GM12873 (cell line): Measurements from ENCODE around the gene NR4A1.
A peak's percentile ranks its signal among the peaks of the same experiment; 100 is the strongest.

Source experiments
- TF ChIP-seq, protein P1 (sequence below): IDR thresholded peaks from 2 replicates; pipeline ENCODE4 v1.5.1; 2012; ENCODE audit warnings: low read depth, mild to moderate bottlenecking, moderate library complexity, low read length, control low read depth; ENCODE audit not compliant: insufficient read depth; ENCODE audit errors: missing control alignments

NR4A1 gene

DNA sequence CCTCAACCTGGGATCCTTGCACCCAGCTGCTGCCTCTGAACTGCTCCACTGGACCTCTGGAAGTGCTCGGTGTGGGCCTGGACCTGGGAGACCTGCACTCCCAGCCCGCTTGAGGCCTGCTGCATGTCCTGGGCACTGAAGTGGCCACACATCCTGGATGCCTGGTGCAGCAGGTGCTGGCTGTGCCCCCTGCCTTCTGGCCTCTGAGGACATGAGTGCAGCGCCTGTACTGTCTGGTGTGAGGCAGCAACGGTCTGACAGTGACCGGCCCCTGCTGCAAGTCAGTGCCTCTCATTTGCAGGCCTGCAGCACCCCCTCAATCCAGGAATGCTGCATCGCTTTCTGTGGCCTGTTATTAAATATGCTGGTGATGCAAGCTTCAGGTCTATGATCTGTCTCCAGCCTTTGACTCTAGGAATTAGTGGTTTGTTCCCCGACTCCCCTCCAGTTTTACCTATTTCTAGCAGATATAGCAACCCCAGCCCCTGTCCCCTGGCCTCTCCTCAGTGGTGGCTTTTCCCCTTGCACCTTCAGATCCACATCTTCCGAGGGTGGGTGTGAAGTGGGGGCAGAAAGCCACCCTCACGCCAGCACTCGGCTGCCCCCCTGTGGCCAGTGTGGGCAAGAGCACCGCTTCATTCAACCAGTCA, 31.9 kb downstream of the NR4A1 start:
- TF ChIP-seq, protein P1, sequence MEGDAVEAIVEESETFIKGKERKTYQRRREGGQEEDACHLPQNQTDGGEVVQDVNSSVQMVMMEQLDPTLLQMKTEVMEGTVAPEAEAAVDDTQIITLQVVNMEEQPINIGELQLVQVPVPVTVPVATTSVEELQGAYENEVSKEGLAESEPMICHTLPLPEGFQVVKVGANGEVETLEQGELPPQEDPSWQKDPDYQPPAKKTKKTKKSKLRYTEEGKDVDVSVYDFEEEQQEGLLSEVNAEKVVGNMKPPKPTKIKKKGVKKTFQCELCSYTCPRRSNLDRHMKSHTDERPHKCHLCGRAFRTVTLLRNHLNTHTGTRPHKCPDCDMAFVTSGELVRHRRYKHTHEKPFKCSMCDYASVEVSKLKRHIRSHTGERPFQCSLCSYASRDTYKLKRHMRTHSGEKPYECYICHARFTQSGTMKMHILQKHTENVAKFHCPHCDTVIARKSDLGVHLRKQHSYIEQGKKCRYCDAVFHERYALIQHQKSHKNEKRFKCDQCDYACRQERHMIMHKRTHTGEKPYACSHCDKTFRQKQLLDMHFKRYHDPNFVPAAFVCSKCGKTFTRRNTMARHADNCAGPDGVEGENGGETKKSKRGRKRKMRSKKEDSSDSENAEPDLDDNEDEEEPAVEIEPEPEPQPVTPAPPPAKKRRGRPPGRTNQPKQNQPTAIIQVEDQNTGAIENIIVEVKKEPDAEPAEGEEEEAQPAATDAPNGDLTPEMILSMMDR: peak; percentile 98

DNA sequence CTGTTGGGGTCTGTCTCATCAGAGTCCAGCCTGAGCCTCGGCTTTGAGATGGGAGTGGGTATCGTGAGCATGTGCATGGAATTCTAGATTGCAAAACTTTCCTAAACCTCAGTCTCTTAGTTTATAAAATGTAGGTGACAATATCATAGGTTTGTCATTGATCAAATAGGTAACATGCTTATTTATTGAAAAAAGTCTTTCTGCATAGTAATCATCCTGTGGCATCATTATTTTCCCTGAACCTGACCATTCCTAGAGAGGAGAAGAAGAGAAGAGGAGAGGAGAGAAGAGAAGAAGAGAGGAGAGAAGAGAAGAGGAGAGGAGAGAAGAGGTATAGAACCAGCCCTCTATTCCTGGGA, 32.4 kb downstream of the NR4A1 start:
- TF ChIP-seq, protein P1: no peak

DNA sequence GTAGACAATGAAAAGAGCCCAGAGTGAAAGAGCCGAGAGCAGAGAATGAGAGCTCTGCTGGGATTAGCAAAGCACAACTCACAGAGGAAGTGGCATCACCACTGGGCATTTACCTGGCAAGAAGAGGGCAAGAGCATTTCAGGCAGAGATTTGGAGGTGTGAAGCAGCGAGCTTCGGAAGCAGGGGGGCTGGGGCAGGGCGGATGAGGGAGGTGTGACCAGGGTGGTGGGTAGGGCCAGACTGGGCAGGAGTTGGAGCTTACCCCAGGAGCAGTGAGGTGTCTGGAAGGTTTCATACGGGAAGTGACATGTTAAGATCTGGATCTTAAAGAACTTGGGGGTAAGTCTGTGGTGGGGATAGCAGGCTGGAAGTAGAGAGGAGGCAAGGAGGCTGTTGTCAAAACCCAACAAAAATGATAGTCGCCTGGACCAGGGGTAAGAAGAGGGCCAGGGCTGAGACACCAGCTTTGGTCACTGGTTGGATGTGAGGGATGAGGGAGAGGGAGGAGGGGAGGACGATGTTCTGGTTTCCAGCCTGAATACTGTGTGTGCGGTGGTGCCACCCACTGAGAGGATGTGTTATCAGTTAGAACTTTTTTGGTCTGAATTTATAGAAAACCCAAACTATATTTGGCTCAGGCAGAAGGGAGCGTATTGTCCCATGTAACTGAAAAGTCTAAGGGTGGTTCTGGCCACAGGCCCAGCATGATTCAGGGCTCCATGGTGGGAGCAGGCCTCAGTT, 33.4 kb downstream of the NR4A1 start:
- TF ChIP-seq, protein P1: no peak

DNA sequence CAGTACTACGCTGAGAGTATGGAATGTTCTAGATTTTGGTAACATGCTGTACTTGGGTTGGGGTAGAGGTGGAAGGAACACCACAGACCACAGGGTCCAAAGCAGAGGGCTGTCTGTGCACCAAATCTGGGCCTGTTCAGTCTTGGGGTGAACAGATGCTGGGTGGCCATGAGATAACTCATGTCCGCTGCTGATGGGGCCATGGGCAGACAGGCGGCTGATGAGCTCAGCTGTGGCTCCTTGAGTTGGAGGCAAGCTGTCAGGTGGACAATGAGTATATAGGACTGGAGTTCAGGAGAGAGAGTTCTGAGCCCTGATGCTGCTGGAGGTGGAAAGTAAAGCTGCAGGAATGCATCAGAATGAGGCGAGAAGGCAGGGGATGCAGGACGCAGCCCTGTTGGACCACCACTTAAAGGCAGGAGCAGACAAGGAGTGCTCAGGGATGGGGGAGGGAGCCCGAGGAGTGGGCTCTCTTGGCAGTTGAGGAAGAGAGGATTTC, 34.5 kb downstream of the NR4A1 start:
- TF ChIP-seq, protein P1: no peak

DNA sequence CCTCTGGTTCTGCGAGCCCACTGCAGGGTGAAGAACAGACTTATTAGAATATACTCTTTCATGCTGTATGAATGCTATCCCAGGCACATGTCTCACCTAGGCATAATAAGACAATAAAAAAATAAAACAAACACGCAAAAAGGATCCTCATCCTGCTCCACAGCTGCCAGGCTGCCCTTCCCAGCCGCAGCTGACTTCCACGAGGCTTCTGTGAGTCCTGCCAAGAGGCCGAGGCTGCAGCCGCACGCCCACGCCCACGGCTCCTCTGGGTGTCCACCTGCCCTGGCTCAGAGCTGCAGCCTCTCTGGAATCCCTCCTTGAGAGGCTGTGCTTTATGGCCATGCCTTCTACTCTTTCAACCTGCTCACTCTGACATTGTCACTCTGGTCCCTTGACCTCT, 35.1 kb downstream of the NR4A1 start:
- TF ChIP-seq, protein P1: no peak

DNA sequence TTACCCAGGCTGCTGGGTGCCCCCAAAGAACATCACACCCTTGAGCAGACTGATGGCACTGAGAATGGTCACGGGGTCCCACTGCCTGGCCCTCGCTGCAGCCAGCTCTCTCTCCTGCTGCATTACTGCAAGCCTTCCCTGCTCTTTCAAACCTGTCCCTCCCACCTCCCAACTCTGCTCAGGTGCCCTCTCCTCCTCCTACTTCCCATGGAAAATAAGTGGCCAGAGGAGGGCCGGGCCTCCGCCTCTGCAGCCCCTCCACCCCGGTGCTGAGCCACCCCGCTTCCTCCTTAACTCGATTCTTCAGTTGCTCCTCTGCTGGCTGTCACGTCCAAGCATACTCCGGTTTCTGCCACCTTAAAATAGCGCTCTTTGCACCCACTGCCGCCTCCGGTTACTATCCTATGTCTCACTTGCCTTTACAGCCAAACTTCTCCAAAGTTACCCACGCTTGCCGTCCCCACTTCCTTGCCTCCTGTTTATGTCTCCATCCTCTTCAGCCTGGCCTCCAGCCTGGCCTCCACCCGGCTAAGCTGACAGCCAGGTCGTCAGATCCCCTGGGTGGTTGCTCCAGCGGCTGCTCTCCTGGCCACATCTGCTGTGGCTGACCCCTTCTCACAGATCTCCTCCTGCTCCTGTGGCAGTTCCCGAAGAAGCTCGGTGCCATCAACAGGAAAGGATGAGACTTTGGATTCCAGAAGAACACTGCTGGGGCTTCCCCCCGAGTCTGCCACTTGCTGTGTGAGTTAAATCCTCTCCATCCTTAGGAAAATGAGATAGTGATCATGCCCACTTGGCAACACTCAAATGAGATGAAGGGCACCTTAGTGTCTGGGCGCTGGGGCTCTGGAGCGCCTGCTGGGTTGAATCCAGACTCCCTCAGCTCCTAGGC, 35.9 kb downstream of the NR4A1 start:
- TF ChIP-seq, protein P1: no peak
